Upper lobe of right lung (tissue), 1 donor: ENCODE results near the gene ATP10A. TPM values are rescaled to one million over a fixed set of nuclear protein-coding genes. Genes with fewer than 3 reads are reported as not detected.

ENCODE experiments used
- ATAC-seq: fragments of 200-7000 bp; cut with Tn5 transposase; one replicate; pipeline ENCODE4 v1.9.1; 2020; ENCODE audit warnings: mild to moderate bottlenecking, moderate library complexity
- DNase-seq: peaks from one replicate; pipeline ENCODE4 v3.0.0-alpha.2; 2020
- H3K27ac ChIP-seq: fragments of 200-600 bp; one replicate; pipeline ENCODE4 v1.8.0; 2022
- H3K27me3 ChIP-seq: fragments of 200-600 bp; one replicate; pipeline ENCODE4 v1.8.0; 2022; ENCODE audit warnings: mild to moderate bottlenecking
- H3K36me3 ChIP-seq: fragments of 200-600 bp; one replicate; pipeline ENCODE4 v1.8.0; 2022
- H3K4me1 ChIP-seq: fragments of 200-600 bp; one replicate; pipeline ENCODE4 v1.8.0; 2022
- H3K4me3 ChIP-seq: fragments of 200-600 bp; one replicate; pipeline ENCODE4 v1.8.0; 2022; ENCODE audit warnings: mild to moderate bottlenecking
- H3K9me3 ChIP-seq: fragments of 200-600 bp; one replicate; pipeline ENCODE4 v1.8.0; 2022
- intact Hi-C: fragments of 100-400 bp; cut with DNase I; formaldehyde crosslinking; loops from one replicate; pipeline ENCODE4 v1.11.0; 2022
- total RNA-seq: library from RNA; stranded (reverse); fragmentation: NEBNext Ultra II Directional; extraction: Animal tissue kit (Norgen Biotek cat#: 25700); gene quantifications from one replicate; pipeline ENCODE4 v1.2.1, GENCODE V29; 2021
- TF ChIP-seq, protein P1 (sequence below): fragments of 200-600 bp; IDR thresholded peaks from one replicate; pipeline ENCODE4 v1.8.0; 2022; ENCODE audit warnings: antibody characterized with exemption
- donor health status: DM: no; HTN: yes; CAD: no; lungs with severe emphysema.

Gene ATP10A
- total RNA-seq, 1 donor from 2014 or later: 31.1 TPM

DNA sequence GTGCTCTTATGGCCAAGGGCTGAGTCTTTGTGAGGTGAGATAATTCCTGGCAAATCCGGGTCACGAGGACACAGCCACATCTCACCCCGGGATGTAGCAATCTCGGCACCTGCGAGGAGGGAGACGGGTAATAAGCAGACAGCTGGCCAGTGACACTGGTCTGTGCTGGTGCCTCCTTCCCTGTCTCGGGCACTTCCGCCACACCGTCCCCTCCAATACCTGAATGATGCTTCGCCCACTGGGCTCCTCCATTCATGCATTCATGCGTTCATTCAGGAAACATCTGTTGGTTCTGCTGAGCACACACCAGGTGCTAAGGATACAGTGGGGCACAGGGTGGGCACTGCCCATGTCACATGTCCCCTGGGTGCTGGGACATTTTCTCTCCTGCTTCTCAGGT, 60.1 kb downstream of the ATP10A start:
- Histone ChIP-seq H3K27ac (no peak overlapping the region), H3K9me3 (no peaks in the 10 kb centered on the region)
- ATAC-seq: no peak

DNA sequence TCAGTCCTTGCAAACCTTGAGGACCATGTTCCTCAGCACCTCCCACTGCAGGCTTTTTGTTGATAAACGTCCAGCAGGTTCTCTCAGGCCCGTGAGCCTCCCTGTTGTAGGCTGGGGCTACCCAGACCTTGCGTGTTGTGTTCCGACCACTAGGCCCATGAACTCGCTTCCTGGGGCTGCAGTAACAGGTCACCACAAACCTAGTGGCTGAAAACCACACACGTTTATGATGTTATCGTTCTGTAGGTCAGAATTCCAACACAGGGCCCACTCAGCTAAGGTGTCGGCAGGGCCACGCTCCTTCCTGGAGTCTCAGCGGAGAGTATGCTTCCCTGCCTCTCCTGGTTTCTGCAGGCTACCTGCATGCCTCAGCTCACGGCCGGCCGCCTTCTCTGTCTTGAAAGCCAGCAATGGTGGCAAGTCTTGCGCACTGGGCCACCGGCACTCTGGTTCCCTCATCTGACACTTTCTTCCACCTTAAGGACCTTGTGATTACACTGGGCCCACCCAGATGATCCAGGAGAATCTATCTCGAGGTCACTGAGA, 60.8 kb downstream of the ATP10A start:
- Histone ChIP-seq H3K27me3 (no peaks in the 10 kb centered on the region), H3K4me1 (no peaks in the 10 kb centered on the region), H3K27ac (no peak overlapping the region), H3K4me3 (no peak overlapping the region), H3K9me3 (no peaks in the 10 kb centered on the region), H3K36me3 (no peaks in the 10 kb centered on the region)
- intact Hi-C loops: no loop called here
- TF ChIP-seq, protein P1, sequence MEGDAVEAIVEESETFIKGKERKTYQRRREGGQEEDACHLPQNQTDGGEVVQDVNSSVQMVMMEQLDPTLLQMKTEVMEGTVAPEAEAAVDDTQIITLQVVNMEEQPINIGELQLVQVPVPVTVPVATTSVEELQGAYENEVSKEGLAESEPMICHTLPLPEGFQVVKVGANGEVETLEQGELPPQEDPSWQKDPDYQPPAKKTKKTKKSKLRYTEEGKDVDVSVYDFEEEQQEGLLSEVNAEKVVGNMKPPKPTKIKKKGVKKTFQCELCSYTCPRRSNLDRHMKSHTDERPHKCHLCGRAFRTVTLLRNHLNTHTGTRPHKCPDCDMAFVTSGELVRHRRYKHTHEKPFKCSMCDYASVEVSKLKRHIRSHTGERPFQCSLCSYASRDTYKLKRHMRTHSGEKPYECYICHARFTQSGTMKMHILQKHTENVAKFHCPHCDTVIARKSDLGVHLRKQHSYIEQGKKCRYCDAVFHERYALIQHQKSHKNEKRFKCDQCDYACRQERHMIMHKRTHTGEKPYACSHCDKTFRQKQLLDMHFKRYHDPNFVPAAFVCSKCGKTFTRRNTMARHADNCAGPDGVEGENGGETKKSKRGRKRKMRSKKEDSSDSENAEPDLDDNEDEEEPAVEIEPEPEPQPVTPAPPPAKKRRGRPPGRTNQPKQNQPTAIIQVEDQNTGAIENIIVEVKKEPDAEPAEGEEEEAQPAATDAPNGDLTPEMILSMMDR: no peak
- DNase-seq (peak; percentile 62), ATAC-seq (no peak)

More for the DNA sequence above, 60.1 kb downstream of the ATP10A start:
- no peak overlapping the region for H3K4me3 ChIP-seq
- no peaks in the 10 kb centered on the region for H3K27me3 ChIP-seq
- no peaks in the 10 kb centered on the region for H3K4me1 ChIP-seq
- DNase-seq: peak; percentile 43
- intact Hi-C loops: no loop called here
- TF ChIP-seq, protein P1: no peak
- no peaks in the 10 kb centered on the region for H3K36me3 ChIP-seq

DNA sequence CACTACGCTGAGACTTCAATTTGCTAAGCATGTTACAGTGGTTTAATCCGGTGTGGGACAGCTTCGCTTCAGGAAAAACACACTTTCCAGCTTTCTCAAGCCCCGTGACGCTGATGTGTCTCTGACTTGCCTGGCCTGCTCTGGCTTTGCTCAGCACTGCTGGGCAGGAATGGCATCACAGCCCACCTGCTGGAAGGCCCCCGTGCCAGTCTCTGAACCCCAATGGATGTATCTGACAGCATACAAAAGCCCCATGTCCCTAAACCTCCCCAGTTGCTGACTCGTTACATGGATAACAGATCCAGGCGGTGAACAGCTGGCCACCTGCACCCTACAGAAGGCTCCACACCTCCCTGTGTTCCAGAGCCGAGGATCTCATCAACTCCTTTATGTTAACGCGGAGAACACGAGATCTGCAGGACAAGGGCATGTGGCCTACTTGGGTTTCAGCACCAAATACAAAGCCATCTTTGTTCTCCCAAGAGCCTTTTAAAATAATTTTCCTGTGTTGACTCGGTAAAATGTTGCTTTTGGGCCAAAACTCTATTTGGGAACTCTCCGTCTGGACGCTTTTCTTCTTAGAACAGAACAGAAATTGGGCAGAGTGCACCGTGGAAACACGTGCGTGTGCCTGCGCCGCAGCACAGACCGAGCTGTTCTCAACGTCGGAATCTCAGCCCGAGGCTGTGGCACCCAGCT, 61.4 kb downstream of the ATP10A start:
- ATAC-seq (no peak), DNase-seq (peak; percentile 48)
- intact Hi-C loops: no loop called here
- Histone ChIP-seq H3K27me3 (no peaks in the 10 kb centered on the region), H3K4me1 (no peaks in the 10 kb centered on the region), H3K36me3 (no peaks in the 10 kb centered on the region), H3K27ac (no peak overlapping the region), H3K9me3 (no peaks in the 10 kb centered on the region), H3K4me3 (no peak overlapping the region)
- TF ChIP-seq, protein P1: no peak

DNA sequence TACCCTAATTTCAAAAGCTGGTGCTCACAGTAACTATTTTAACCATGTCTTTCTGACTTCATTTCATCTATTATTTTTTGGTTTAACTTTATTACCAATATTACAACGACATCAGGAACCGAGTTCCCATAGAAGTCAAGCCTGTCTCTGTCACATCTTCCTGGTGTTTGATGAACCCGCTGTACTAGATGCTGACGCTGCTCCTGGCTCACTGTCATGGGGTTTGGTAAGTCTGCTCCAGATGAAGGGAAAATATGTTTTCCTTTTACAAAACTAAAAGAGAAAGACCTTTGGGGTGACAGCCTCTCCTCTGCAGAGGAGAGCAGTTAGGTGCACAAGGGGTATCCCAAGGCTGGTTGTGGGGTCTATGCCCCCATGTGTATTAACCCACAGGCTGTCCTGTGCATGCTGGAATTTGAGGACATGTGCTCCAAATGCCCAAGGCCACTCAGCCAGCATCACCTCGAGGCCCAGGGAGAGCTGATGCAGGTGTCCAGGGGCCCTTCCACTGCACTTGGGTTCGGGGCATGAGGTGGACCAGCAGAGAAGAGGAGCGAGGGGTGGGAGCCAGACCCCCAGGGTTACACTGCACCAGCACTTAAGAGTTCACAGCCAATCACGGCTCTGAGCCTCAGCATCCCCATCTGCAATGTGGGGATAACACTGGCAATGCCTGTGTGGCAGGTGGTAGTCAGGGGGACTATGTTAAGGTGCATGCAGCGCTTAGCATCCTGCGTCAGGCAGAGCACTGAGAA, 62.2 kb downstream of the ATP10A start:
- TF ChIP-seq, protein P1: no peak
- intact Hi-C loops: no loop called here
- Histone ChIP-seq H3K4me1 (no peaks in the 10 kb centered on the region), H3K27ac (no peak overlapping the region), H3K27me3 (no peaks in the 10 kb centered on the region), H3K9me3 (no peaks in the 10 kb centered on the region), H3K4me3 (no peak overlapping the region), H3K36me3 (no peaks in the 10 kb centered on the region)
- DNase-seq (peak; percentile 23), ATAC-seq (no peak)

DNA sequence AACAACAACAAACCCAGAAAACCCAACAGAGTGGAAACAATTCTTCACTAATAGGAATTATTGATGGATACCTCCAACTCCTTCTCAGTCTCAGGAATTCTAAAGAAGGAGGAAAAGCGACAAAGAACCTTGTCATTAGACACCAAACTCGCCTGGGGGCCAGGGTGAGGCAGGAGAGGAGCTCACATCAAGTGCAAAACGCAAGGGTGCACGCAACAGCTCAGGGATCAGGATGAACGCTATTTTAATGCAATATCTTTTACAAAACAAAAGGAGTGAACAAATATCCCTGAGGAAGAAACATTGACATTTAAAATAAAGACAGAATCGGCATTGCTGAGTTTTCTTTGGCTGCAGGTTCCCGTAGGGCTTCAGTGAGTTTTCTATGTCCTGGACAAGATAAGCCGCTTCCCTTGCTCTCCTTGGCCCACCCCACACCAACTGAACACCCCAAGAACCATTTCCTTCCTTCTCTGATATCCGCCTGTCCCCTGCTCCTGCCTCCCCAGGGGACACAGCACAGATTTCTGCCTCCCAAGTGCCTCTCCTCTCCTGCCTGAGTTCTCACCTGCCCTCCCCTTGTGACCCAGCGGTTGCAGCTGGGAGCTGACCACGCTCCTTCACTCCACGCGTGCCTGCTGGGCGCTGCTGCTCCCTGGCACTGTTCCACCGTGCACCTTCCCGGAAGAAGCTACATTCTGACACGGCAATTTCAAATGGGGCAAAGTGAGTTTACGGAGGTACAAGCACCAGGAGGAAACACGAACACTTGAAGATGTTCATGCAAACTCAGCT, 63.0 kb downstream of the ATP10A start:
- Histone ChIP-seq H3K9me3 (no peaks in the 10 kb centered on the region), H3K4me3 (no peak overlapping the region), H3K27me3 (no peaks in the 10 kb centered on the region), H3K36me3 (no peaks in the 10 kb centered on the region), H3K27ac (no peak overlapping the region), H3K4me1 (no peaks in the 10 kb centered on the region)
- TF ChIP-seq, protein P1: no peak
- peak; percentile 4 for ATAC-seq
- intact Hi-C loops: no loop called here
- DNase-seq: peak; percentile 63
